Activated naive CD4-positive, alpha-beta T cell treated with anti-CD3 and anti-CD28 coated beads for 36 hours (primary cell): ENCODE data around the gene ARL4D. TPM values are rescaled to one million over a fixed set of nuclear protein-coding genes. Genes with fewer than 3 reads are reported as not detected.
"Not testable (repeated sequence)": the region's sequence is repeated elsewhere in the genome, so short reads cannot be mapped to it uniquely, and the experiment has no call there.

Experiments used
- CTCF ChIA-PET: fragments of 350-600 bp; sonication (Branson Sonifier 250); formaldehyde crosslinking; loops from one replicate; lab custom pipeline; 2021; ENCODE audit warnings: antibody characterized with exemption; lab: Charles Lee
- DNase-seq: peaks from one replicate; pipeline ENCODE4 v3.0.0-alpha.2; 2020
- H3K27ac Mint-ChIP-seq: one replicate; pipeline ENCODE4 v1.8.0; 2021; ENCODE audit warnings: mild to moderate bottlenecking, mixed read lengths
- H3K27me3 Mint-ChIP-seq: one replicate; pipeline ENCODE4 v1.8.0; 2021; ENCODE audit warnings: low read depth, mixed read lengths
- H3K36me3 Mint-ChIP-seq: one replicate; pipeline ENCODE4 v1.8.0; 2021; ENCODE audit warnings: low read depth, mixed read lengths
- H3K4me1 Mint-ChIP-seq: one replicate; pipeline ENCODE4 v1.8.0; 2021; ENCODE audit warnings: low read depth, mixed read lengths
- H3K4me3 Mint-ChIP-seq: one replicate; pipeline ENCODE4 v1.8.0; 2021; ENCODE audit warnings: mild to moderate bottlenecking, moderate library complexity, mixed read lengths
- H3K9me3 Mint-ChIP-seq: one replicate; pipeline ENCODE4 v1.8.0; 2021; ENCODE audit warnings: mixed read lengths
- intact Hi-C: fragments of 100-400 bp; cut with micrococcal nuclease; formaldehyde crosslinking; loops from one replicate; pipeline ENCODE4 v1.15.1; 2023
- total RNA-seq, 2 experiments: library from RNA; stranded (reverse); gene quantifications; one replicate each; pipeline ENCODE4 v1.2.3, GENCODE V29; 2021

The ARL4D gene
- total RNA-seq, 2 experiments from 2014 or later: 1.7 TPM

- DNase-seq: peak; percentile 91
- CTCF ChIA-PET: interaction anchor here (1.1 to 1.5 kb wide), 4 partner anchors 27 to 123 kb away, joined by 4 to 5 read pairs (median 4); partner anchors contain the start of gene DHX8
- H3K27me3 Mint-ChIP-seq: peaks cover 8% of the 10 kb centered on the region
- H3K36me3 Mint-ChIP-seq: peaks cover 7% of the 10 kb centered on the region
- peaks cover 33% of the 10 kb centered on the region for H3K4me1 Mint-ChIP-seq
- peak overlapping the region; percentile 100 for H3K27ac Mint-ChIP-seq
- intact Hi-C loops: loop anchor here (1.0 kb wide), 3 partner anchors 7 to 27 kb away; no protein-coding TSS in a partner anchor
- peak overlapping the region; percentile 85 for H3K4me3 Mint-ChIP-seq
- no peaks in the 10 kb centered on the region for H3K9me3 Mint-ChIP-seq
These were observed 37.9 kb upstream of the ARL4D start for GRCh38 chr17:43360739-43361505.

GRCh38 chr17:43363181-43363925 lies 35.4 kb upstream of the ARL4D start:
- Mint-ChIP-seq H3K36me3 (peaks cover 7% of the 10 kb centered on the region), H3K4me3 (no peak overlapping the region), H3K9me3 (no peaks in the 10 kb centered on the region), H3K4me1 (peaks cover 51% of the 10 kb centered on the region), H3K27ac (no peak overlapping the region), H3K27me3 (peaks cover 8% of the 10 kb centered on the region)
- intact Hi-C loops: no loop called here
- CTCF ChIA-PET: interaction anchor here (1.5 kb wide), 1 partner anchor 25 kb away, joined by 4 read pairs; no protein-coding TSS in a partner anchor
- DNase-seq: no peak

- Mint-ChIP-seq H3K9me3 (no peaks in the 10 kb centered on the region), H3K36me3 (peaks cover 7% of the 10 kb centered on the region), H3K4me3 (no peak overlapping the region), H3K27ac (no peak overlapping the region), H3K4me1 (peaks cover 49% of the 10 kb centered on the region), H3K27me3 (peaks cover 8% of the 10 kb centered on the region)
- CTCF ChIA-PET: interaction anchor here (1.5 kb wide), 1 partner anchor 24 kb away, joined by 4 read pairs; no protein-coding TSS in a partner anchor
- DNase-seq: no peak
- intact Hi-C loops: no loop called here
These were observed 34.9 kb upstream of the ARL4D start for GRCh38 chr17:43363926-43364285.

- peaks cover 5% of the 10 kb centered on the region for H3K36me3 Mint-ChIP-seq
- no peak overlapping the region for H3K4me3 Mint-ChIP-seq
- intact Hi-C loops: no loop called here
- DNase-seq: no peak
- peaks cover 8% of the 10 kb centered on the region for H3K27me3 Mint-ChIP-seq
- CTCF ChIA-PET: interaction anchor here (1.0 kb wide), 1 partner anchor 15 kb away, joined by 3 read pairs; no protein-coding TSS in a partner anchor
- H3K4me1 Mint-ChIP-seq: peaks cover 47% of the 10 kb centered on the region
- no peak overlapping the region for H3K27ac Mint-ChIP-seq
- H3K9me3 Mint-ChIP-seq: no peaks in the 10 kb centered on the region
These were observed 33.4 kb upstream of the ARL4D start for GRCh38 chr17:43365356-43365755.

GRCh38 chr17:43365921-43366320 lies 32.9 kb upstream of the ARL4D start:
- peaks cover 45% of the 10 kb centered on the region for H3K4me1 Mint-ChIP-seq
- CTCF ChIA-PET: interaction anchor here (1.0 to 1.1 kb wide), 2 partner anchors 14 to 22 kb away, joined by 3 to 4 read pairs; no protein-coding TSS in a partner anchor
- intact Hi-C loops, H3K36me3 Mint-ChIP-seq, H3K9me3 Mint-ChIP-seq, DNase-seq, H3K27me3 Mint-ChIP-seq, H3K4me3 Mint-ChIP-seq, H3K27ac Mint-ChIP-seq: not testable (repeated sequence)

- Mint-ChIP-seq H3K27me3 (no peaks in the 10 kb centered on the region), H3K27ac (peak overlapping the region; percentile 99), H3K9me3 (no peaks in the 10 kb centered on the region), H3K36me3 (no peaks in the 10 kb centered on the region), H3K4me1 (peaks cover 47% of the 10 kb centered on the region), H3K4me3 (peak overlapping the region; percentile 81)
- intact Hi-C loops: no loop called here
- CTCF ChIA-PET: interaction anchor here (1.1 to 3.1 kb wide), 5 partner anchors 21 to 117 kb away, joined by 4 to 15 read pairs (median 6); partner anchors contain the start of gene DHX8
- peak; percentile 24 for DNase-seq
These were observed 31.7 kb upstream of the ARL4D start for GRCh38 chr17:43366891-43367736.

DNA sequence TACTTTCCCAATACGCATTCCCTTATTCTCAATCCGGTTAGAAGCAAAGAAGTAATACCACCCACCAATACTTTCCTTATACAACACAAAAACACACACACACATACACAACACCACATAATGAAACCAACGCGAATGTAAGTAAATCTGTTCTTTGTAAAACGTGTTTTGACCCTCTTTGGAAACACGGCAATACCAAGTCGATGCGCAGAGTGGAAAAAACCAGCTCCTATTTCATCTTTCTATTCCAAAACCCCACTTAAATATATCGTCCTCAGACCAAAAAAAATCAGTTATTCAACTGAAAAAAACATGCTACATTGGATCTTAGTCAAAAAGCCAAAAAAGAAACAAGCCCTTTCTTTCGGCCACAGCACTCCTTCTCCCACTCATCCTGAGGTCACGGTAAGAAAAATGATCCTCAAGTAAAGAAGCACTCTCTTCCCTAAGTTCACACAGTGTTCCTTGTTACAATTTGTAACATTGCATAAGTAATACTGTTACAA lies 31.0 kb upstream of the ARL4D start:
- CTCF ChIA-PET: interaction anchor here (1.1 to 3.1 kb wide), 6 partner anchors 11 to 116 kb away, joined by 3 to 15 read pairs (median 6); partner anchors contain the start of gene DHX8
- intact Hi-C loops: loop anchor here (1.0 kb wide), 3 partner anchors 7 to 116 kb away; partner anchors contain the start of gene DHX8
- Mint-ChIP-seq H3K36me3 (no peaks in the 10 kb centered on the region), H3K4me1 (peaks cover 49% of the 10 kb centered on the region), H3K27ac (peak overlapping the region; percentile 99), H3K27me3 (no peaks in the 10 kb centered on the region), H3K4me3 (peak overlapping the region; percentile 81), H3K9me3 (no peaks in the 10 kb centered on the region)
- DNase-seq: peak; percentile 45

DNA sequence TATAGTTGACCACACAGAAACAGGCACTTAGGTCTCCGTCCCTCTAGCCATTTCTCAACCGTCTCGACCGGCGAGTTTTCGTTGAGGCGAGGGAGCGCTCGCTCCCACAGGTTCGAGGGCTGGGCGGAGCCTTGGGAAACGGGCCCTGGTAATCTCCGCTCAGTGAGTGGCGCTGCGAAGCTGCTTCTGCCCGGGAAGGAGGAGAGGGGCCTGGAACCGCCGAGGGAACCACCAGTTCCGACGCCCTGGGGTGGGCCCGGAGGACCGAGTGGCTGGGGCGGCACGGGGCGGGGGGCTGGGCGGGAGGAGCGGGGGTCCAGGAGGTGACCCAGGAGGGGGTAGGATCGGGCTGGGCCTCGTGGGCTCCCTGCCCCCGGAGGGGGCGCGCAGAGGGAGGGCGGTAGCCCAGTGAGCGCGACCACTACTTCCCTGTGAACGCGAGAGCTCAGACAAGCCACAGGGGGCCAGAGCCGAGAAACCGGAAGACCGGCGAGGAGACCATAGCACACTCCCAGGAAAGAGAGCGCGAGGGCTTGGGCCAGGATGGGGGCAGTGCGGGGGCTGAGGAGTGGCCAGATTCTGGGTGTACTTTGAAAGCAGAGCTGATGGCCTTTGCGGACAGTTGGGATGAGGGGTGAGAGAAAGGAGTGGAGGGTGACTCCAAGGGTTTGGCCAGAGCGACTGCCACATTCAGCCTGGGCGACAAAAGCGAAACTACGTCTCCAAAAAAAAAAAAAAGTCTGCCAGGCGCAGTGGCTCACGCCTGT lies 29.9 kb upstream of the ARL4D start:
- CTCF ChIA-PET: interaction anchor here (0.6 to 3.1 kb wide), 8 partner anchors 12 to 115 kb away, joined by 3 to 15 read pairs (median 4); partner anchors contain the start of gene DHX8
- no peaks in the 10 kb centered on the region for H3K27me3 Mint-ChIP-seq
- peak; percentile 79 for DNase-seq
- peak overlapping the region; percentile 99 for H3K27ac Mint-ChIP-seq
- peaks cover 43% of the 10 kb centered on the region for H3K4me1 Mint-ChIP-seq
- H3K36me3 Mint-ChIP-seq: no peaks in the 10 kb centered on the region
- H3K9me3 Mint-ChIP-seq: no peaks in the 10 kb centered on the region
- intact Hi-C loops: loop anchor here (1.0 kb wide), 3 partner anchors 9 to 114 kb away; partner anchors contain the start of gene DHX8
- peak overlapping the region; percentile 81 for H3K4me3 Mint-ChIP-seq

DNA sequence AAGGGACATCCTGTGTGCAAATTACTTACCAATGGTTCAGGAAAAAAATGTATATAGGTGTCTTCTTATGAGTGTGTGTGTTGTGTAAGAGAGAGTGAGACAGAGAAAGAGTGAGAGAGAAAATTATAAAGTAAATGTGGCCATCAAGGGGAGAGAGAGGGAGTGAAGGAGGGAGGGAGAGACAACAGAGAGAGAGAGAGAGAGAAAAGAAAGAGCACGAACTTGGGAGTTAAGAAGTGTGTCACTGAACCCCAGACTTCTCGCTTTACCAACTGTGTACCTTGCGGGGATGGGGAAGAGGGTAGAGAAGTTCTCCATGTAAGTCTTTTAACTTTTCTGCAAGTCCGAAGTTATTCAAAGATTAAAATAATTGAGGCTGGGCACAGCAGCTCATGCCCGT lies 28.8 kb upstream of the ARL4D start:
- intact Hi-C loops: no loop called here
- peak overlapping the region; percentile 99 for H3K27ac Mint-ChIP-seq
- DNase-seq: no peak
- CTCF ChIA-PET: interaction anchor here (2.5 to 3.1 kb wide), 2 partner anchors 18 to 114 kb away, joined by 14 to 15 read pairs; partner anchors contain the start of gene DHX8
- no peaks in the 10 kb centered on the region for H3K27me3 Mint-ChIP-seq
- H3K36me3 Mint-ChIP-seq: no peaks in the 10 kb centered on the region
- H3K4me3 Mint-ChIP-seq: peak overlapping the region; percentile 81
- no peaks in the 10 kb centered on the region for H3K9me3 Mint-ChIP-seq
- H3K4me1 Mint-ChIP-seq: peaks cover 43% of the 10 kb centered on the region

- H3K36me3 Mint-ChIP-seq: no peaks in the 10 kb centered on the region
- intact Hi-C loops: no loop called here
These were observed 27.5 kb upstream of the ARL4D start for GRCh38 chr17:43371227-43371821.

More at GRCh38 chr17:43371227-43371821, 27.5 kb upstream of the ARL4D start:
- no peaks in the 10 kb centered on the region for H3K27me3 Mint-ChIP-seq
- H3K9me3 Mint-ChIP-seq: no peaks in the 10 kb centered on the region
- H3K27ac Mint-ChIP-seq: no peak overlapping the region
- H3K4me3 Mint-ChIP-seq: no peak overlapping the region
- no peak for DNase-seq
- CTCF ChIA-PET: interaction anchor here (0.9 kb wide), 1 partner anchor 14 kb away, joined by 3 read pairs; no protein-coding TSS in a partner anchor
- peaks cover 39% of the 10 kb centered on the region for H3K4me1 Mint-ChIP-seq
